Thymus (tissue), 11 donors: ENCODE results near the gene ETV3. TPM values are rescaled to one million over a fixed set of nuclear protein-coding genes. Genes with fewer than 3 reads are reported as not detected.
A peak's percentile ranks its signal among the peaks of the same experiment; 100 is the strongest.

Experiments used
- DNase-seq, 9 donors: peaks; one replicate each; pipeline ENCODE4 v3.0.0-alpha.2; 2013; ENCODE audit warnings: low spot score in 9 of 9, low read depth in 6 of 9, missing footprints in 1 of 9
- H3K27ac ChIP-seq, 2 donors: one replicate each; pipeline ENCODE4 v1.5.1; 2013; ENCODE audit warnings: control low read depth in 1 of 2, low read depth in 1 of 2, low read length in 1 of 2, mild to moderate bottlenecking in 1 of 2, moderate library complexity in 1 of 2
- H3K27me3 ChIP-seq, 2 donors: one replicate each; pipeline ENCODE4 v1.5.1; 2013; ENCODE audit warnings: low read length in 1 of 2; ENCODE audit not compliant: control insufficient read depth in 2 of 2, insufficient read depth in 1 of 2
- H3K36me3 ChIP-seq, 2 donors: one replicate each; pipeline ENCODE4 v1.5.1; 2013; ENCODE audit warnings: low read length in 1 of 2, mild to moderate bottlenecking in 1 of 2, moderate library complexity in 1 of 2; ENCODE audit not compliant: control insufficient read depth in 2 of 2, insufficient read depth in 2 of 2
- H3K4me1 ChIP-seq, 2 donors: one replicate each; pipeline ENCODE4 v1.5.1; 2013; ENCODE audit warnings: low read length in 2 of 2; ENCODE audit not compliant: control insufficient read depth in 2 of 2, insufficient read depth in 2 of 2
- H3K4me3 ChIP-seq, 2 donors: one replicate each; pipeline ENCODE4 v1.5.1; 2013; ENCODE audit warnings: low read length in 2 of 2, control low read depth in 1 of 2, mild to moderate bottlenecking in 1 of 2
- H3K9me3 ChIP-seq, 2 donors: one replicate each; pipeline ENCODE4 v1.5.1; 2013; ENCODE audit warnings: low read length in 1 of 2, mild to moderate bottlenecking in 1 of 2; ENCODE audit not compliant: control insufficient read depth in 2 of 2, insufficient read depth in 1 of 2
- WGBS: extraction: QIAGEN DNeasy Blood & Tissue Kit; methylation state at CpG from one replicate; pipeline ENCODE4 v1.1.7; 2013; 5-methylcytosine and 5-hydroxymethylcytosine counted together
- polyA plus RNA-seq: library from polyadenylated mRNA; stranded (reverse); fragments of 200-250 nt; gene quantifications from one replicate; pipeline ENCODE4 v1.2.3, GENCODE V29; 2013
- total RNA-seq: library from RNA; stranded (reverse); fragments of 120-200 nt; gene quantifications from one replicate; pipeline ENCODE4 v1.2.4, GENCODE V29; 2013
- donor health status: healthy.

ETV3 gene
- total and polyA plus RNA-seq, 2 donors: 10.6 to 14.3 TPM

GRCh38 chr1:157131281-157131680 is 6.9 kb downstream of the ETV3 start:
- WGBS: 97% methylated on average over 4 of the region's 4 CpGs
- peaks cover 32 to 40% of the 10 kb centered on the region in 2 donors for H3K36me3 ChIP-seq

GRCh38 chr1:157124855-157125254 is 13.3 kb downstream of the ETV3 start:
- 96% methylated on average over 7 of the region's 7 CpGs for WGBS
- H3K36me3 ChIP-seq: peaks cover 25 to 39% of the 10 kb centered on the region in 2 donors

More at GRCh38 chr1:157131281-157131680, 6.9 kb downstream of the ETV3 start:
- peaks cover 11 to 26% of the 10 kb centered on the region in 2 donors for H3K4me1 ChIP-seq
- H3K27me3 ChIP-seq: no peaks in the 10 kb centered on the region
- H3K4me3 ChIP-seq: no peak overlapping the region
- no peaks in the 10 kb centered on the region for H3K9me3 ChIP-seq
- DNase-seq: no peak
- no peak overlapping the region for H3K27ac ChIP-seq

GRCh38 chr1:157119448-157119847 is 18.7 kb downstream of the ETV3 start:
- H3K9me3 ChIP-seq: no peaks in the 10 kb centered on the region
- H3K4me1 ChIP-seq: peaks cover 0 to 11% of the 10 kb centered on the region in 2 donors
- H3K36me3 ChIP-seq: peaks cover 0 to 21% of the 10 kb centered on the region in 2 donors
- H3K27me3 ChIP-seq: peaks cover 0 to 2% of the 10 kb centered on the region in 2 donors
- no peak for DNase-seq
- no peak overlapping the region for H3K4me3 ChIP-seq
- WGBS: 98% methylated on average over 2 of the region's 2 CpGs
- no peak overlapping the region for H3K27ac ChIP-seq

More at GRCh38 chr1:157124855-157125254, 13.3 kb downstream of the ETV3 start:
- Histone ChIP-seq H3K4me1 (no peaks in the 10 kb centered on the region), H3K27me3 (no peaks in the 10 kb centered on the region), H3K4me3 (no peak overlapping the region), H3K9me3 (no peaks in the 10 kb centered on the region), H3K27ac (no peak overlapping the region)
- DNase-seq: no peak

GRCh38 chr1:157119008-157119407 is 19.2 kb downstream of the ETV3 start:
- WGBS: 98% methylated on average over 9 of the region's 9 CpGs
- no peak for DNase-seq
- Histone ChIP-seq H3K27ac (no peak overlapping the region), H3K36me3 (peaks cover 0 to 17% of the 10 kb centered on the region in 2 donors), H3K27me3 (peaks cover 0 to 4% of the 10 kb centered on the region in 2 donors), H3K9me3 (no peaks in the 10 kb centered on the region), H3K4me3 (no peak overlapping the region), H3K4me1 (peaks cover 0 to 11% of the 10 kb centered on the region in 2 donors)

DNA sequence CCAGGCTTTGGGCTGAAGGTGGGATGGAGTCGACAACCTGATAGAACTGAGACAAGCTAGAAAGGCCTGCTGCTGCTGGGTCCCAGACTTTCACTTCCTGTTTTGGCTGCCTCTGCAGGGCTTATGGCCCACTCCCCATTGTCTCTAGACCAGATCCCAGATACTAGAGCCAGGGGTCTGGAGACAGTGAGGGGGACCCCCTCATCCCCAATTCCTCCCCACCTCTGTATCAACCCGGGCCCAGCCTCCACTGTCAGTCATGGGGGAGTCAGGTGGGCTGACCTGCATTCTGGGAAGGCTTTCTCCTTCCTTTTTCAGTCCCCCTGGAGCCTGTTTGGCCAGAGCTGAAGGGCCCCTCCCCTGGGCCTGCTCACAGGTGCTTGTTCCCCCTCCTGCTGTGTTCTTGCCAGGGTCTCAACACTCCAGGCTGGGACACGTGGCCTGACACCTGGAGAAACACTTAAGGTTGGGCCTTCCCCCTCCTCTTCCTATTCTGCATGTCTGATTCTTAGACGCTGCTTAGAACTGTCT is 20.6 kb downstream of the ETV3 start:
- Histone ChIP-seq H3K4me3 (no peak overlapping the region), H3K27me3 (peaks cover 0 to 12% of the 10 kb centered on the region in 2 donors), H3K27ac (no peak overlapping the region), H3K4me1 (peaks cover 0 to 11% of the 10 kb centered on the region in 2 donors), H3K36me3 (peaks cover 0 to 4% of the 10 kb centered on the region in 2 donors), H3K9me3 (no peaks in the 10 kb centered on the region)
- 51% methylated on average over 4 of the region's 4 CpGs for WGBS
- peak in 1 of 9 donors; percentile 33 for DNase-seq

GRCh38 chr1:157116737-157117103 is 21.5 kb downstream of the ETV3 start:
- H3K4me3 ChIP-seq: no peak overlapping the region
- peaks cover 0 to 11% of the 10 kb centered on the region in 2 donors for H3K4me1 ChIP-seq
- no peaks in the 10 kb centered on the region for H3K36me3 ChIP-seq
- H3K27me3 ChIP-seq: peaks cover 0 to 17% of the 10 kb centered on the region in 2 donors
- DNase-seq: no peak
- H3K27ac ChIP-seq: no peak overlapping the region
- H3K9me3 ChIP-seq: no peaks in the 10 kb centered on the region

GRCh38 chr1:157115851-157116736 is 22.1 kb downstream of the ETV3 start:
- no peaks in the 10 kb centered on the region for H3K36me3 ChIP-seq
- H3K27me3 ChIP-seq: peaks cover 0 to 23% of the 10 kb centered on the region in 2 donors
- H3K27ac ChIP-seq: no peak overlapping the region
- 91% methylated on average over 16 of the region's 16 CpGs for WGBS
- no peak overlapping the region for H3K4me3 ChIP-seq
- H3K9me3 ChIP-seq: no peaks in the 10 kb centered on the region
- DNase-seq: no peak
- H3K4me1 ChIP-seq: peaks cover 0 to 11% of the 10 kb centered on the region in 2 donors

DNA sequence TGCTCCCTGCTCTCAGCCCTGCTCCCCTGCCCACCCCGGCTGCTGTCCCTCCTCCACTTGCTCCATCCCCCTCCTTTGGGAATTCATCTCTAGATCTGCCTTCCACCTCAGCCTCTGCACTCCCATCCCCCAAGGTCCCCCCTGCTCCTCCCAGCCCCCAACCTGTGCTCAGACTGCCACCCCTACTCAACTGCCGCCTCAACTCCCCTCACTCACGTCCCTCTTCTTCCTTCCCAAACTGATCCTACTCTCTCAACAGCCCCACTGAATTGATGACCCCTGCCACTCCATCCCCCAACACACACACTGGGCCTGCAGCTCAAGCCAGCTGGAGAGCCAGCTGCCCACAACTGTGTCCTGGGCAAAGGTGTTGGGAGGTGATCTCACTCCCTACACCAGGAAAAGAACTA is 22.8 kb downstream of the ETV3 start:
- no peaks in the 10 kb centered on the region for H3K9me3 ChIP-seq
- no peak for DNase-seq
- peaks cover 0 to 28% of the 10 kb centered on the region in 2 donors for H3K27me3 ChIP-seq
- no peak overlapping the region for H3K27ac ChIP-seq
- H3K4me3 ChIP-seq: no peak overlapping the region
- 92% methylated on average over 3 of the region's 3 CpGs for WGBS
- H3K36me3 ChIP-seq: no peaks in the 10 kb centered on the region
- H3K4me1 ChIP-seq: peaks cover 0 to 11% of the 10 kb centered on the region in 2 donors
